GM19452 (cell line): ENCODE data around the gene KRT36.

Experiments used
- ATAC-seq: cut with Tn5 transposase; IDR thresholded peaks from one replicate; pipeline ENCODE4 v1.9.1; 2021; ENCODE audit not compliant: unreplicated experiment

The KRT36 gene

GRCh38 chr17:41489531-41489930 lies at the start of gene KRT36:
Gene KRT36 (minus strand): TSS chr17:41489910. CDS start chr17:41489864, 46 bp downstream.
- no peak for ATAC-seq

- ATAC-seq, result no peak
Observed at GRCh38 chr17:41539071-41539492, 49.4 kb upstream of the KRT36 start.

- ATAC-seq, result no peak
Observed at GRCh38 chr17:41538565-41538991, 48.9 kb upstream of the KRT36 start.

GRCh38 chr17:41537990-41538389 lies 48.3 kb upstream of the KRT36 start:
- no peak for ATAC-seq

GRCh38 chr17:41537614-41537954 lies 47.9 kb upstream of the KRT36 start:
- ATAC-seq, result no peak

- ATAC-seq, result no peak
Observed at GRCh38 chr17:41536741-41537613, 47.3 kb upstream of the KRT36 start.

GRCh38 chr17:41535764-41536481 lies 46.2 kb upstream of the KRT36 start:
- no peak for ATAC-seq

GRCh38 chr17:41534899-41535546 lies 45.3 kb upstream of the KRT36 start:
- ATAC-seq, result no peak

GRCh38 chr17:41533613-41534012 lies 43.9 kb upstream of the KRT36 start:
- ATAC-seq, result no peak

GRCh38 chr17:41532947-41533570 lies 43.3 kb upstream of the KRT36 start:
- ATAC-seq, result no peak

GRCh38 chr17:41531993-41532392 lies 42.3 kb upstream of the KRT36 start:
- no peak for ATAC-seq

GRCh38 chr17:41530062-41531048 lies 40.6 kb upstream of the KRT36 start:
- ATAC-seq, result no peak

- no peak for ATAC-seq
Observed at GRCh38 chr17:41529491-41529915, 39.8 kb upstream of the KRT36 start.

- ATAC-seq, result no peak
Observed at GRCh38 chr17:41528959-41529353, 39.2 kb upstream of the KRT36 start.

- no peak for ATAC-seq
Observed at GRCh38 chr17:41527063-41528023, 37.6 kb upstream of the KRT36 start.

- no peak for ATAC-seq
Observed at GRCh38 chr17:41524261-41524660, 34.6 kb upstream of the KRT36 start.

- ATAC-seq, result no peak
Observed at GRCh38 chr17:41523787-41524186, 34.1 kb upstream of the KRT36 start.

GRCh38 chr17:41523225-41523593 lies 33.5 kb upstream of the KRT36 start:
- no peak for ATAC-seq
